ENCODE data around the gene KCNK4.

KCNK4 gene

DNA sequence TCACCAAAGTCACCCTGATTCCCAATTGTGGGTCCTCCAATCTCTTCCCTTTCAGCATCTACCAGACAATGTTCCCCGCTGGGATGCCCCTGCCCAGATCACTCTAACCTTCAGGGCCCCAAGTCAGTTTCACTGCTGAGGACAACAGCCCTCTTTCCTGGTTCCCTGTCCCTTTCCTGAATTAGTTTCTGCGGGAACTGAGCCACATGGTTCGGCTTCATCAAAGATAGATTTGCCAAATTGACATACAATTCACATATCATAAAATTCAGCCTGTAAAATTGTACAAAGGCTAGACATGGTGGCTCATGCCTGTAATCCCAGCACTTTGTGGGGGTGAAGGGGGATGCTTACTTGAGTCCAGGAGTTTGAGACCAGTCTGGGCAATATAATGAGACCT, 36.9 kb downstream of the KCNK4 start:
- Mint-ChIP-seq H3K36me3 (ENCODE audit: low read depth) (no peaks in the 10 kb centered on the region), H3K4me1 (peaks cover 15% of the 10 kb centered on the region), H3K9me3 (no peaks in the 10 kb centered on the region), H3K27ac (no peak overlapping the region), H3K4me3 (no peak overlapping the region), H3K27me3 (no peaks in the 10 kb centered on the region)
- DNase-seq (no peak), ATAC-seq (no peak)

DNA sequence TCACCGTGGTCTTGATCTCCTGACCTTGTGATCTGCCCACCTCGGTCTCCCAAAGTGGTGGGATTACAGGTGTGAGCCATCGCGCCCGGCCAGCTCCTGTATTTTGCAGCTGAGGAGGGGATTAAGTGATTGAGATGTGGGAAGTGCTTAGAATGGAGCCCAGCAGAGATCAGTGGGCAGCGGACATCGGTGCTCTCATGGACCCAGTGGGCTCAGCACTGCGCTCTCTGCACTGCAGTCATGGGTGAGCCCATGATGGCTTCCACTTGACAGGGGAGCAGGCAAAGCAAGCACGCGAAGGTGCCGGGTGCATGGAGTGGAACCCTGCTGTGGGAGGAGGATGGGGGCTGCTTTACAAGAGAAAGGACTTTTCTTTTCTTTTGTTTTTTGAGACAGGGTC, 39.8 kb downstream of the KCNK4 start:
- Mint-ChIP-seq H3K4me1 (peaks cover 28% of the 10 kb centered on the region), H3K27ac (no peak overlapping the region), H3K36me3 (ENCODE audit: low read depth) (peaks cover 1% of the 10 kb centered on the region), H3K9me3 (no peaks in the 10 kb centered on the region), H3K4me3 (no peak overlapping the region), H3K27me3 (no peaks in the 10 kb centered on the region)
- no peak for ATAC-seq
- no peak for DNase-seq

DNA sequence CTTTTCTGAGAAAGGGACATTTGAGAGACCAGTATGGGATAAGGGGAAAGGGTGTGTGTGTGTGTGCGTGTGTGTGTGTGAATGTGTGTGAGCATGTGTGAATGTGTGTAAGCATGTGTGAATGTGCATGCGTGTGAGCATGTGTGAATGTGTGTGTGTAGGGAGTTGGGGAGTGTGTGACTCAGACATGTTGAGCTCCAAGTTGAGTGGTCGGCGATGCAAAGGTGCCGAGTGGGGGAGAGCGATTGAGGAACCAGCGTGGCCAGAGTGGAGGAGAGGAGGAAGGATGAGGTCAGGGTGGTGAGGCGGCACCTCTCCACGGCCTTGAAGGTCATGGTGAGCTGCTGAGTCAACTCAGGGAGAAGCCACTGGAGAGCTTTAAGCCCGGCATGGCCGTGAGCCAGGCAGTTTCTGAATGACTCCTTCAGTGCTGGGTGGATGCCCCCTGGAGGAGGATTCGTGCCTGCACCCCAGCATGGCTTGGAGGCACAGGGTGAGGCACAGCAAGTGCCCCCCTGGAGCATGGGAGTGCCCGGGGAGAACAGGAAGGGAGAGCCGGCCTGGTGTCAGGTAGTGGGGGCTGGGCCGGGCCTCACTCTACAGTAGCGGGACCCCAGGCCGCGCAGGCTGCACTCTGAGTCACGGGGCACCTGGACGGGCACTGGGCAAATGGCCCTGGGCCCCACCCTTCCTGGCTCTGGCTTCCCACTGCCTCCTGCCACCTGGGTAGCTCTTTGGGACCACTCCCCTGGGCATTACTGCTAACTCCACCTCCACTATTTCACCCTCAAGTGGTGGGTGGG, 40.7 kb downstream of the KCNK4 start:
- Mint-ChIP-seq H3K27ac (peak overlapping the region; percentile 82), H3K4me1 (peaks cover 28% of the 10 kb centered on the region), H3K27me3 (no peaks in the 10 kb centered on the region), H3K4me3 (peak overlapping the region; percentile 25), H3K9me3 (no peaks in the 10 kb centered on the region), H3K36me3 (ENCODE audit: low read depth) (peaks cover 1% of the 10 kb centered on the region)
- peak; percentile 88 for DNase-seq
- peak; percentile 87 for ATAC-seq

DNA sequence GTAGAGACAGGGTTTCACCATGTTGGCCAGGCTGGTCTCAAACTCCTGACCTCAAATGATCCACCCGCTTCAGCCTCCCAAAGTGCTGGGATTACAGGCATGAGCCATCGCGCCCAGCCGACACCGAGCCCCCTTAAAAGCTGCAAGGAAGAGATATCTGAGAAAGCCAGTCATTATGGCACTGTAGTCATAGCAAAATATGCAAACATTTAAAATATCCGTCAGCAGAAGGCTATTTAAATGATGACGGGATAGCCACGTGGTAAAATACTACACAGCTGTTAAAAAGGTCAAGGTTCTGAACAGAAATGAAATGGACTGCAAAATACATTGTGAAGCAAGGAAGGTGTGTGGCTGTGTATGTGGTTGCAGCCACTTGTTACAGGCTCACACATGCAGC, 42.5 kb downstream of the KCNK4 start:
- Mint-ChIP-seq H3K27me3 (no peaks in the 10 kb centered on the region), H3K4me3 (no peak overlapping the region), H3K36me3 (ENCODE audit: low read depth) (peaks cover 6% of the 10 kb centered on the region), H3K9me3 (no peaks in the 10 kb centered on the region), H3K27ac (no peak overlapping the region), H3K4me1 (peaks cover 31% of the 10 kb centered on the region)
- DNase-seq: no peak
- ATAC-seq: no peak

DNA sequence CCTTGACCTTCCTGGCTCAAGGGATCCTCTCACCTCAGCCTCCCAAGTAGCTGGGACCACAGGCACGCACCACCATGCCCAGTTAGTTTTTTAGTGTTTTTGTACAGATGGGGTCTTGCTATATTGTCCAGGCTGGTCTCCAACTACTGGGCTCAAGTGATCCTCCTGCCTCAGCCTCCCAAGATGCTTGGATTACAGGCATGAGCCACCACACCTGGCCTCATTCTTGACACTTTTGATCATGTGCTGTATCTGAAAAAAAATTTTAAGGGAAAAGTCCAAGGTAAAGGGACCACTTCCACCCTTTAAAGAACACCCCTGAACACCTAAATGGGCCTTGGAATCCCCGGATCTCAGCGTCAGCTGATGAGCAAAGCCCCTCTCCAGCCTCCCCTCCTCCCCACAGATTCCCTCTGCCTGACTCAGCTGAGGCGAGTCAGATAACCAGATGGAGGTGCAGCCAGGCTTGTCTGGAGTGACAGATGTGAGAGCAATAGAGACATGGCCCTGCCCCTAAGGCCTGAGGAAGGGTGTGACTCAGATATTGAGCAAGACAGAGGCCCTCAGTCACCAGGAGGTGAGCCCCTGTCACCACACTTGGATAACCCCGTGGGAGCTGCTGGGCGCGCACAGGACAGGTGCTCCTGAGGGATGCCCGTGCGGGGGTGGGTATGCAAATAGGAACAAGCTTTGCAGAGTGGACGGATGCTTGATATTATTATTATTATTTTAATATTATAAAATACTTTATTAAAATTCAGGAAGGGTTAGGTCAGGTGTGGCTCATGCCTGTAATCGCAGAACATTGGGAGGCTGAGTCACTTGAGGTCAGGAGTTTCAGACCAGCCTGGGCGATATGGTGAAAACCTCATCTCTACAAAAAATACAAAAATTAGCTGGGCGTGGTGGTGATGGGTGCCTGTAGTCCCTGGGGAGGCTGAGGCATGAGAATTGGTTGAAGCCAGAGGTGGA, 43.9 kb downstream of the KCNK4 start:
- Mint-ChIP-seq H3K27me3 (no peaks in the 10 kb centered on the region), H3K36me3 (ENCODE audit: low read depth) (peaks cover 6% of the 10 kb centered on the region), H3K9me3 (no peaks in the 10 kb centered on the region), H3K4me1 (peaks cover 41% of the 10 kb centered on the region), H3K4me3 (no peak overlapping the region), H3K27ac (peak overlapping the region; percentile 57)
- peak; percentile 79 for ATAC-seq
- DNase-seq: peak; percentile 57

GRCh38 chr11:64337538-64338249, 46.6 kb downstream of the KCNK4 start:
- no peaks in the 10 kb centered on the region for H3K27me3 Mint-ChIP-seq
- no peak overlapping the region for H3K27ac Mint-ChIP-seq
- H3K4me1 Mint-ChIP-seq: peaks cover 43% of the 10 kb centered on the region
- no peak for DNase-seq
- no peak for ATAC-seq
- no peaks in the 10 kb centered on the region for H3K9me3 Mint-ChIP-seq
- H3K4me3 Mint-ChIP-seq: no peak overlapping the region
- peaks cover 6% of the 10 kb centered on the region for H3K36me3 Mint-ChIP-seq (ENCODE audit: low read depth)

- ATAC-seq (no peak), DNase-seq (no peak)
- Mint-ChIP-seq H3K9me3 (no peaks in the 10 kb centered on the region), H3K36me3 (ENCODE audit: low read depth) (peaks cover 6% of the 10 kb centered on the region), H3K4me1 (peaks cover 39% of the 10 kb centered on the region), H3K27ac (peak overlapping the region; percentile 83), H3K27me3 (no peaks in the 10 kb centered on the region), H3K4me3 (peak overlapping the region; percentile 86)
Observed at GRCh38 chr11:64338716-64339115, 47.6 kb downstream of the KCNK4 start.

GRCh38 chr11:64339286-64339685, 48.2 kb downstream of the KCNK4 start:
- Mint-ChIP-seq H3K4me3 (peak overlapping the region; percentile 86), H3K27ac (peak overlapping the region; percentile 83), H3K27me3 (no peaks in the 10 kb centered on the region), H3K9me3 (no peaks in the 10 kb centered on the region), H3K4me1 (peaks cover 38% of the 10 kb centered on the region), H3K36me3 (ENCODE audit: low read depth) (peaks cover 6% of the 10 kb centered on the region)
- DNase-seq: no peak
- ATAC-seq: no peak

DNA sequence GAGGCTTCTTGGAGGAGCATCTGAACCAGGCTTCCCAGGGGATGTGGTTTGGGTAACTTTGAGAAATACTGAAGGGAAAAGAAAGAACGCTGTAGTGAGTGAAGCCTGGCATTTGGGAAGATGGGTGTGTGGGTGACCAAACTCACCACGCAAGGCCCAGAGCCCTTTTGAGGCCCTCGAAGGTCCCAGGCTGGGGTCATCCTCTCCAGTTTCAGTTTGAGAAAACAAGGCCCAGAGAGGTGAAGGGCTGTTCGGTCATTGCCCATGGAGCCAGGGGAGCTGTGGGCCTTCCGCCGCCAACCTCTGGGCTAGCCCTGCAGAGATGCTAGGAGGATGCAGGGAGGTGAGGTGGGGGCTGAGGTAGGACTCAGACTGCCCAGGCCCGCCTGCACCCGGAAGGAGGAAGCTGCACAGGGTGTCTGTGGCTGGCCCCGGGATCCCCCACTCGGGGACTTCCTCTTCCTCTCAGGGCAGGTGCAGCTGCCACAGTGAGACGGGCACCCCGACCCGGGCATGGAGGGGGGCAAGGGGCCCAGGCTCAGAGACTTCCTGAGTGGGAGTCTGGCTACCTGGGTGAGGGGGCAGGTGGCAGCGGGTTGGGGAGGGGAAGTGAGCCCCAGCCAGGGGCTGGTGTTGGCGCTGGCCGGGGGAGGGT, 48.8 kb downstream of the KCNK4 start, which contains the start of gene CCDC88B:
CCDC88B (plus strand) TSS at position 451 of the 655 bp plus-strand sequence; CDS start at position 514, 63 bp downstream.
- Mint-ChIP-seq H3K4me1 (peaks cover 37% of the 10 kb centered on the region), H3K27ac (peak within 1 kb of the TSS; percentile 83), H3K4me3 (peak within 1 kb of the TSS; percentile 86), H3K27me3 (no peaks in the 10 kb centered on the region), H3K9me3 (no peaks in the 10 kb centered on the region), H3K36me3 (ENCODE audit: low read depth) (peaks cover 6% of the 10 kb centered on the region)
- DNase-seq: peak; percentile 85
- ATAC-seq: peak; percentile 86

DNA sequence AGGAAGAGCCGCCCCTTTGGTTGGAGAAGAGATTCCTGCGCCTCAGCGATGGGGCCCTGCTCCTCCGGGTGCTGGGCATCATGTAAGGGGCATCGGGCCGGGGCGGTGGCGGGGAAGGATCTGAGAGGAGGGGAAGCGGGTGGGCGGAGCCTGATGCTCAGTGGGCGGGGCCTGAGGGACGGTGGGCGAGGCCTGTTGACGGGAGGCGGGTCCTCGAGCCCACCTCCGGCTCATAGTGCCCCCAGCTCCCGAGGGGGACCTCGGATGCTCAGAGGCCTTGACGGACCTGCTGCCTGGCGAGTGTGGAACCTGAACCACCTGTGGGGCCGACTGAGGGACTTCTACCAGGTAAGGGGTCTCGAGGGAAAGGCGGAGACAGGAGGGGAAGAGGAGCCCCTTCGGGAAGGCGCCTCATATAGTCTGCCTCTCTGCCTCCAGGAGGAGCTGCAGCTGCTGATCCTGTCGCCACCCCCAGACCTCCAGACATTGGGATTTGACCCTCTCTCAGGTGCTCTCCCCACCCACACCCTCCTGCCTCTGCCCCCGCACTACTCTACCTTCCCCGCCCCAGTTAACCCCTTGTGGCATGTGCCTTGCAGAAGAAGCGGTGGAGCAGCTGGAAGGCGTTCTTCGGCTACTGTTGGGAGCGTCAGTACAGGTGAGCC, 49.7 kb downstream of the KCNK4 start:
- H3K4me3 Mint-ChIP-seq: peak overlapping the region; percentile 86
- peaks cover 30% of the 10 kb centered on the region for H3K4me1 Mint-ChIP-seq
- peak; percentile 22 for ATAC-seq
- DNase-seq: peak; percentile 92
- no peaks in the 10 kb centered on the region for H3K27me3 Mint-ChIP-seq
- H3K9me3 Mint-ChIP-seq: no peaks in the 10 kb centered on the region
- H3K27ac Mint-ChIP-seq: peak overlapping the region; percentile 83
- peaks cover 9% of the 10 kb centered on the region for H3K36me3 Mint-ChIP-seq (ENCODE audit: low read depth)

DNA sequence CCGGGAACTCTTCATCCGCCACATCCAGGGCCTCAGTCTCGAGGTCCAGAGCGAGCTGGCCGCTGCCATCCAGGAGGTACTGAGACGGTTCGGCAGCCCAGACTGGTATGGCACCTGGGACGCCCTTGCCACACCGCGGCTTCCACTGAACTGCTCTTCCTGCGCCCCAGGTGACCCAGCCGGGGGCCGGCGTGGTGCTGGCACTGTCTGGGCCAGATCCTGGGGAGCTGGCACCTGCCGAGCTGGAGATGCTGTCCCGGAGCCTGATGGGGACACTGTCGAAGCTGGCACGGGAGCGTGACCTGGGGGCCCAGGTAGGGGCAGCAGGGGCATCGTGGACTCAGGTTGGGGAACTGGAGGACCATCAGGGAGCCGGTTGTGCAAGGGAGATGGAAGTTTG, 50.3 kb downstream of the KCNK4 start:
- H3K4me3 Mint-ChIP-seq: peak overlapping the region; percentile 86
- H3K27me3 Mint-ChIP-seq: no peaks in the 10 kb centered on the region
- peaks cover 30% of the 10 kb centered on the region for H3K4me1 Mint-ChIP-seq
- H3K36me3 Mint-ChIP-seq (ENCODE audit: low read depth): peaks cover 13% of the 10 kb centered on the region
- DNase-seq (no peak), ATAC-seq (no peak)
- H3K9me3 Mint-ChIP-seq: no peaks in the 10 kb centered on the region
- H3K27ac Mint-ChIP-seq: no peak overlapping the region

GRCh38 chr11:64341851-64342791, 51.0 kb downstream of the KCNK4 start:
- H3K27ac Mint-ChIP-seq: no peak overlapping the region

More at GRCh38 chr11:64341851-64342791, 51.0 kb downstream of the KCNK4 start:
- no peaks in the 10 kb centered on the region for H3K27me3 Mint-ChIP-seq
- DNase-seq: peak; percentile 93
- H3K4me3 Mint-ChIP-seq: peak overlapping the region; percentile 86
- peaks cover 15% of the 10 kb centered on the region for H3K36me3 Mint-ChIP-seq (ENCODE audit: low read depth)
- H3K4me1 Mint-ChIP-seq: peaks cover 30% of the 10 kb centered on the region
- ATAC-seq: peak; percentile 77
- no peaks in the 10 kb centered on the region for H3K9me3 Mint-ChIP-seq
